Ascending aorta (tissue), 2 donors: ENCODE measurements around the gene TBPL1. TPM values are rescaled to one million over a fixed set of nuclear protein-coding genes. Genes with fewer than 3 reads are reported as not detected.
"Not testable (repeated sequence)": the region's sequence is repeated elsewhere in the genome, so short reads cannot be mapped to it uniquely, and the experiment has no call there.

Experiments used
- DNase-seq, 2 donors: peaks; one replicate each; pipeline ENCODE4 v3.0.0-alpha.2; 2019; ENCODE audit warnings: low spot score in 2 of 2
- H3K27ac ChIP-seq, 2 donors: fragments of 200-600 bp; sonication (generic); one replicate each; pipeline ENCODE4 v1.5.1; 2016 to 2017; ENCODE audit warnings: mild to moderate bottlenecking in 1 of 2
- H3K27me3 ChIP-seq: fragments of 200-600 bp; sonication (generic); one replicate; pipeline ENCODE4 v1.5.1; 2017
- H3K36me3 ChIP-seq, 2 donors: fragments of 200-600 bp; sonication (generic); one replicate each; pipeline ENCODE4 v1.5.1; 2016
- H3K4me1 ChIP-seq, 2 donors: fragments of 200-600 bp; sonication (generic); one replicate each; pipeline ENCODE4 v1.5.1; 2016 to 2017; ENCODE audit warnings: mild to moderate bottlenecking in 1 of 2
- H3K4me3 ChIP-seq, 2 donors: fragments of 200-600 bp; sonication (generic); one replicate each; pipeline ENCODE4 v1.5.1; 2016 to 2017; ENCODE audit warnings: mild to moderate bottlenecking in 1 of 2
- H3K9me3 ChIP-seq, 2 donors: fragments of 200-600 bp; sonication (generic); one replicate each; pipeline ENCODE4 v1.5.1; 2016
- intact Hi-C: fragments of 100-400 bp; cut with DNase I; formaldehyde crosslinking; loops from one replicate; pipeline ENCODE4 v1.15.1; 2023
- total RNA-seq: library from RNA; depleted of rRNA; stranded (reverse); fragments of >200 nt; gene quantifications from one replicate; pipeline ENCODE4 v1.1.0, GENCODE V29; 2016
- TF ChIP-seq, protein P1 (sequence below), 3 experiments: fragments of 200-600 bp in 2 of 3; fragments of 450-650 bp in 1 of 3; sonication (generic) in 2 of 3; IDR thresholded peaks; one replicate each; pipeline ENCODE4 v1.5.1; 2016 to 2019; ENCODE audit warnings: antibody characterized with exemption in 3 of 3, mild to moderate bottlenecking in 1 of 3, moderate library complexity in 1 of 3

TBPL1 gene
- total RNA-seq, 1 donor from 2014 or later = 23.1 TPM

DNA sequence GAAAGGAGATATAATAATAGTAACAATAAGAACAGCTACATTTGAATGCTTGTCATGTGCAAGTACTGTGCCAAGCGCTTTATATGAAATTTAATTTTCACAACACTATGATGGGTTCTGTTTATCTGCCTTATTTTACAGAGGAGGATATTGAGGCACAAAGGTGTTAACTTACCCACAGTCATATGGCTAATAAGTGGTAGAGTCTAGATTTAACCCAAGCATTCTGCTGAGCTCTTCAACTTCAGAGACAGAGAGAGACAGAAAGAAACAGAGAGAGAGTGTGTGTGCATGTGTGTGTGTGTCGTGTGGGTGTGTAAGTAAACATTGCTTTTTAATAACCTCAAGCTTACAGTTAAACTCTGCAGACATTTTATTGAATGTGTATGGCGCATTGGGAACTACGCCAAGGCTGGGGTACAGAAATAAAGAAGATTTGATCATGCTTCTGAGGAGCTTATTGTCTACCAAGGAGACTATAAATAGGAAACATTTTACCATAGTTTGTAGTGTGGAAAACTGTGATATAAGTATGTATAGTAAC, 12.9 kb downstream of the TBPL1 start:
- Histone ChIP-seq H3K9me3 (no peaks in the 10 kb centered on the region), H3K4me1 (no peaks in the 10 kb centered on the region), H3K4me3 (no peak overlapping the region), H3K27me3 (no peaks in the 10 kb centered on the region), H3K27ac (no peak overlapping the region), H3K36me3 (no peaks in the 10 kb centered on the region)
- intact Hi-C loops = no loop called here
- DNase-seq = no peak
- TF ChIP-seq, protein P1, sequence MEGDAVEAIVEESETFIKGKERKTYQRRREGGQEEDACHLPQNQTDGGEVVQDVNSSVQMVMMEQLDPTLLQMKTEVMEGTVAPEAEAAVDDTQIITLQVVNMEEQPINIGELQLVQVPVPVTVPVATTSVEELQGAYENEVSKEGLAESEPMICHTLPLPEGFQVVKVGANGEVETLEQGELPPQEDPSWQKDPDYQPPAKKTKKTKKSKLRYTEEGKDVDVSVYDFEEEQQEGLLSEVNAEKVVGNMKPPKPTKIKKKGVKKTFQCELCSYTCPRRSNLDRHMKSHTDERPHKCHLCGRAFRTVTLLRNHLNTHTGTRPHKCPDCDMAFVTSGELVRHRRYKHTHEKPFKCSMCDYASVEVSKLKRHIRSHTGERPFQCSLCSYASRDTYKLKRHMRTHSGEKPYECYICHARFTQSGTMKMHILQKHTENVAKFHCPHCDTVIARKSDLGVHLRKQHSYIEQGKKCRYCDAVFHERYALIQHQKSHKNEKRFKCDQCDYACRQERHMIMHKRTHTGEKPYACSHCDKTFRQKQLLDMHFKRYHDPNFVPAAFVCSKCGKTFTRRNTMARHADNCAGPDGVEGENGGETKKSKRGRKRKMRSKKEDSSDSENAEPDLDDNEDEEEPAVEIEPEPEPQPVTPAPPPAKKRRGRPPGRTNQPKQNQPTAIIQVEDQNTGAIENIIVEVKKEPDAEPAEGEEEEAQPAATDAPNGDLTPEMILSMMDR (IDR thresholded peaks at IDR 0.05) = no peak

DNA sequence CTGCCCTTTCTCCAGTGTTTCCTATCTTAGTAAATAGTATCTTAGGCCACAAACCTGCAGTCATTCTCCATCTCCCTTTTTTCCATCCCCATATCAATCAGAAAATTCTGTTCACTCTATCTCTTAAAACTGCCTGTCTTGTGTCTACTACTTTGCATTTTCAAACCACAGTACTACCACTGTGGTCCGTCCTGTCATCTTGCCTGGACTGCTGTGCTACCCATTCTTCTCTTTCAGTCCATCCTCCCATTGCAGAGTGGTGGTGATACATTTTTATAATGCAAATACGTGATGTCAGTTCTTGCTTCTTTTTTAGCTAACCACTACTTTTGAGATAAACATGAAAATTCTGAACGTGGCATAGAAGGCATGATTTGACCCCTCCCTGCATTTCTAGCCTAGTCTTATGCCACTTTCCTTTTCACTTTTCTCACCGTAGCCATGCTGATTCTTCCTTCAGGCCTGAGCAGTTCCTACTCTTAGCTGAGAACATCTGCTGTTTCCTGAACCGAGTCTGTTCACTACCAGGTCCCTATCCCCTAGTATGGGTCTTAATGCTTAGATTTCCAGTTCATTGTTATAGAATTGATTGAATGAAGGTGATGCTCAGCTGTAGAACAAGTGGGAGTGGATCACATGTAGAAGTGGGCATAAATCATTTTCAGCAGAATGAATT, 13.8 kb downstream of the TBPL1 start:
- no peak for DNase-seq
- TF ChIP-seq, protein P1 (IDR thresholded peaks at IDR 0.05) = no peak
- intact Hi-C loops = no loop called here
- Histone ChIP-seq H3K4me3 (no peak overlapping the region), H3K4me1 (no peaks in the 10 kb centered on the region), H3K27me3 (no peaks in the 10 kb centered on the region), H3K9me3 (no peaks in the 10 kb centered on the region), H3K27ac (no peak overlapping the region), H3K36me3 (no peaks in the 10 kb centered on the region)

DNA sequence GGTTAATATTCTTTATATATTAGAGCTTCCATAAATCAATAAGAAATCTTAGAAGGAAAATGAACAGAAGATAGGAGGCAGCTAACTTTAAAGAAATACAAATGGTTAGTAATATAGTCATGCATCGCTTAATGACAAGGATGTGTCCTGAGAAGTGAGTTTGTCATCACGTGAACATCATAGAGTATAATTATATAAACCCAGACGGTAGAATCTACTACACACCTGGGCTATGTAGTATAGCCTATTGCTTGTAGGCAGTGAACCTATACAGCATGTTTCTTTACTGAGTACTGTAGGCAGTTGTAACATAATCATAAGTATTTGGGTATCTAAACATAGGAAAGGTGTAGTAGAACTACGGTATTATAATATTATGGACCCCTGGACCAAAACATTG, 14.3 kb downstream of the TBPL1 start:
- H3K36me3 ChIP-seq = no peaks in the 10 kb centered on the region
- TF ChIP-seq, protein P1 (IDR thresholded peaks at IDR 0.05) = no peak
- no peaks in the 10 kb centered on the region for H3K9me3 ChIP-seq
- no peak overlapping the region for H3K4me3 ChIP-seq
- no peaks in the 10 kb centered on the region for H3K4me1 ChIP-seq
- no peak overlapping the region for H3K27ac ChIP-seq
- DNase-seq = no peak
- intact Hi-C loops = no loop called here
- H3K27me3 ChIP-seq = no peaks in the 10 kb centered on the region

DNA sequence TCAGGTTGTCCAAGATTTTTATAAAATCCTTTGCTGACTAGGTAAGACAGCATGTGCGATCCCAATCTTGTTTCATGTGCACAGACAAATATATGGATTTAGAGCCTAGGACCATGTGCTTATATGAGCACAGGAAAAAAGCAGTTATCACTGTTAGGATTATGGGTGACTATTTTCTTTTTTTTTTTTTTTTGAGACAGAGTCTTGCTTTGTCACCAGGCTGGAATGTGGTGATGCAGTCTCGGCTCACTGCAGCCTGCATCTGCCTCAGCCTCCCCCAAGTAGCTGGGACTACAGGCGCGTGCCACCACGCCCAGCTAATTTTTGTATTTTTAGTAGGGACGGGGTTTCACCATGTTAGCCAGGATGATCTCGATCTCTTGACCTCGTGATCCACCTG, 14.8 kb downstream of the TBPL1 start:
- H3K4me1 ChIP-seq, H3K36me3 ChIP-seq, H3K27me3 ChIP-seq, H3K9me3 ChIP-seq, intact Hi-C loops, H3K27ac ChIP-seq, DNase-seq, H3K4me3 ChIP-seq: not testable (repeated sequence)

DNA sequence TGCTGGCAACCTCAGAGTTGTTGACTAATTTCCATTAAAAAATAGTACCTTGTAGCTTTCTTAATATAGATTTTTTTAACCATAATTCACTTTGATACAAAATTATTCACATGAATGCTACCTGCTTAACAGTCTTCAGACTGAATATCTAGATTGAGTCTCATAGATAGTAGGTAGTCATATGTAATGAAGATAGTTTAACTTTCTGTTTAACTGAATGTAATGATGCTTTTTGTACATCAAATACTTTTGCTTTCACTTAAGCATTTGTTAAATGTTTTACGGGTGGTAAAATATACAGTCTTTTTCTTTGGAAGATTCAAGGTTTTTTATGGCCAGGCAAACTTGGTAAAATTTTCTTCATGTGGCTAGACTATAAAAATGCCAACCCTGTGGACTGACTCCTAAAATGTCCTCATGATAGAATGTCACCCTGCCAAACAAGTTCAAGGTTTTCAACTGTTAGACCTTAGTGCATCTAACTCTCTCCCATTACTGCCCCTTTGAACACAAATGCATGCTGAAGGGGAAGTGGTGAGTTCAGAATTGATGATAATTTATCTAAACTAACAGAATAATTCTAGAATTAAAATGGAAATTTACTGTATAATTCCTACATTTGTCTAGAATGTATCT, 16.4 kb downstream of the TBPL1 start:
- H3K27ac ChIP-seq = no peak overlapping the region

DNA sequence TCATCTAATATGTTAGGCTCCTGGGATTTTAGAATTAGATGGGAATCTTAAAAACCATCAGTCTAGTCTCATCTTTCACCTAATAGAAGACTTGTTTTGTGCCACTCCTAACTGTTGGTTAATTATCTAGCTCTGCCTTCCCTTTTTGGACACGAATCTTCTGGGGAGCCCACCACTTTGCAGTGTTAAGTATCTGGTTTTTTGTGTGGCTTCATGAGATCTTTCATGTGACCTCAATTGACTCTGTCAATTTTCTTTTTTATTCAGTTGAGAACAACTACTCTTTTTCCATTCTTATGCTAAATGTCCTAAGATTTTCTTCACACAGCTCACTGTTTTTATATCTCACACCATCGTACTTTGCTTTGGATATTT, 16.9 kb downstream of the TBPL1 start:
- no peaks in the 10 kb centered on the region for H3K36me3 ChIP-seq
- H3K4me1 ChIP-seq = no peaks in the 10 kb centered on the region
- no peaks in the 10 kb centered on the region for H3K27me3 ChIP-seq
- H3K9me3 ChIP-seq = no peaks in the 10 kb centered on the region
- no peak overlapping the region for H3K4me3 ChIP-seq
- TF ChIP-seq, protein P1 (IDR thresholded peaks at IDR 0.05) = no peak
- H3K27ac ChIP-seq = no peak overlapping the region
- DNase-seq = no peak
- intact Hi-C loops = no loop called here

More for the DNA sequence above, 16.4 kb downstream of the TBPL1 start:
- intact Hi-C loops = no loop called here
- DNase-seq = no peak
- Histone ChIP-seq H3K4me1 (no peaks in the 10 kb centered on the region), H3K9me3 (no peaks in the 10 kb centered on the region), H3K36me3 (no peaks in the 10 kb centered on the region), H3K27me3 (no peaks in the 10 kb centered on the region), H3K4me3 (no peak overlapping the region)
- TF ChIP-seq, protein P1 (IDR thresholded peaks at IDR 0.05) = no peak
